HEK293 (cell line): ENCODE results near the gene DGCR8.

Source experiments
- CTCF ChIP-seq: fragments of 450-650 bp; formaldehyde crosslinking; IDR thresholded peaks from 2 replicates; pipeline ENCODE4 v1.5.1; 2016; ENCODE audit warnings: missing biosample characterization, missing genetic modification characterization
- ZBTB17 ChIP-seq: fragments of 450-650 bp; formaldehyde crosslinking; IDR thresholded peaks from 2 replicates; pipeline ENCODE4 v1.5.1; 2016; ENCODE audit warnings: missing biosample characterization, missing genetic modification characterization
- ZNF274 ChIP-seq, 2 experiments: fragments of 200-500 bp in 1 of 2; fragments of 450-650 bp in 1 of 2; sonication (Bioruptor generic) in 1 of 2; formaldehyde crosslinking in 1 of 2; IDR thresholded peaks; 2 replicates each; pipeline versions ENCODE4 v1.5.1 to v1.6.1; 2014 to 2016; ENCODE audit warnings: borderline replicate concordance in 1 of 2, inconsistent platforms in 1 of 2, low read length in 1 of 2, missing biosample characterization in 1 of 2, missing genetic modification characterization in 1 of 2
- ZNF514 ChIP-seq: fragments of 450-650 bp; formaldehyde crosslinking; IDR thresholded peaks from 2 replicates; pipeline ENCODE4 v1.5.1; 2016; ENCODE audit warnings: missing biosample characterization, missing genetic modification characterization

GRCh38 chr22:20133930-20134549 lies 54.0 kb downstream of the DGCR8 start:
- TF ChIP-seq ZNF514 (tag by site-specific recombination): no peak
- TF ChIP-seq ZBTB17 (tag by site-specific recombination): no peak
- TF ChIP-seq CTCF: no peak
- no peak for TF ChIP-seq ZNF274 (IDR thresholded peaks at IDR 0.05; ENCODE audit: low read length)
- TF ChIP-seq ZNF274 (tag by site-specific recombination; IDR thresholded peaks at IDR 0.05; ENCODE audit: borderline replicate concordance): no peak
